GM15510 (cell line): ENCODE data around the gene SLC29A4.

Experiments
- POLR2A ChIP-seq: IDR thresholded peaks from 3 replicates; pipeline ENCODE4 v1.6.1; 2011; ENCODE audit warnings: borderline replicate concordance; ENCODE audit not compliant: insufficient read length; ENCODE audit errors: extremely low read depth

Gene SLC29A4

DNA sequence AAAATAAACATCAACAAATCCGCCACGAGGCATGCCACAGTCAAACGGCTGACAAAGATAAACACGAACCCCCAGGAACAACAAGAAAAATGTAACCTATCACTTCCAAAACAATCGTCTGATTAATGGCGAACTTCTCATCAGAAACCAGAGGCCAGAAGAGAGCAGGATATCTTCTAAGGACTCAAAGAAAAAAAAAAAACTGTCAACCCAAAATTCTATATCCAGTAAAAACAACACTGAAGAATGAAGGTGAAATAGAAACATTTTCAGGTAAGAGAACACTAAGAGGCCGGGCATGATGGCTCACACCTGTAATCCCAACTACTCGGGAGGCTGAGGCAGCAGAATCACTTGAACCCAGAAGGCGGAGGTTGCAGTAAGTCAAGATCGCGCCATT, 54.3 kb downstream of the SLC29A4 start:
- TF ChIP-seq POLR2A: no peak

DNA sequence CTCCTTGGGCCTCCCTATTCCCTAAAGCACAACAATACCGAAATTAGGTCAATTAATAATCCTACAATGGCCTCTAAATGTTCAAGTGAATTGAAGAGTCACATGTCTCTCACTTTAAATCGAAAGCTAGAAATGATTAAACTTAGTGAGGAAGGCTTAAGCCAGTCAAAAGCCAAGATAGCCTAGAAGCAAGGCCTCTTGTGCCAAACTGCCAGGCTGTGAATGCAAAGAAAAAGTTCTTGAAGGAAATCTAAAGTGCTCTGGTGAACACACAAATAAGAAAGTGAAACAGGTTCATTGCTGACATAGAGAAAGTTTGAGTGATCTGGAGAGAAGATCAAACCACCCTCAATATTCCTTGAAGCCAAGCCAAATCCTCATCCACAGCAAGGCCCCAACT, 57.2 kb downstream of the SLC29A4 start:
- no peak for TF ChIP-seq POLR2A

DNA sequence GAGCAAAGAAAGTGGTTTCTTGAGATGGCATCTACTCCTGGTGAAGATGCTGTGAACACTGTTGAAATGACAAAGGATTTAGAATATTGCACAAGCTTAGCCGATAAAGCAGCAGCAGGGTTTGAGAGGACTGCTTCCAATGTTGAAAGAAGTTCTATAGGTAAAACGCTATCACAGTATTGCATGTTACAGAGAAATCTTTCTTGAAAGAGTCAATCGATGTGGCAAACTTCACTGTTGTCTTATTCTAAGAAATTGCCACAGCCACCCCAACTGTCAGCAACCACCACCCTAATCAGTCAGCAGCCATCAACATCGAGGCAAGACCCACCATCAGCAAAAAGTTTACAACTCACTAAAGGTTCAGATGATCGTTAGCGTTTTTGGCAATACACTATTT, 59.9 kb downstream of the SLC29A4 start:
- TF ChIP-seq POLR2A: no peak

DNA sequence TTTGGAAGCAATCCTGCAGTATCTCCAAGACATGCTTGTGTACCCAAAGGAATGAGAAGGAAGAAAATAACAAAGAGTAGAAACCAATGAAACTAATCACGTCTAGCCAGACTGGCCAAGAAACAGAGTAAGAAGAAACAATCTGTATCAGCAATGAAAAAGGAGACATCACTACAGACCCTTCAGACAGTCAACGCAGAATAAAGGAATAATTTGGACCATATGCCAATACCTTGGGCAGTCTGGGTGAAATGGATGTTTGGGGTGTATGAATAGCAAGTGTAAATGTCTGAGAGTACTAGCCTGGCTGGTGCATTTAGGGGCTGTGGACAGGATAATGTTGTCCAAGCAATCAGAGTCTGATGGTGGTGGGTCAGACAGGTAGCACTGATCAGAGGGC, 61.1 kb downstream of the SLC29A4 start:
- TF ChIP-seq POLR2A: no peak

DNA sequence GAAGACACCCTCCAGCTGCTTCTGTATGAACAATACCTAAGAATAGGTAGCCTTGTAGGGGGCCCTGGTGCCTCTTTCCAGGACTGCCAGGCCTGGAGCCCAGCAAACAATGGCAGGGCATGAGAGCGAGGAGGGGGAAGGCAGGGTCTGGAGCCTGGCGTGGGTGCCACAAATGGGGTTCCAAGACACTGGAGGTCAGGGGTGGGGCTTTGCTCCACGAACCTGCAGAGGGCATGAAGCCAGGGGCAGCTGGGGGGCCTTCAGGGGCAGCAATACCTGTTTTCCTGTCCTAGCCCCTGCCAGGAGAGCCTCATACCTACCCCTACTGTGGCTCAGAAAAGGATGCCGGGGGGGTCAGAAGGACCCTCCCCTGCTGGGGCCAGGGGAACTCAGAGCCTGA, 61.6 kb downstream of the SLC29A4 start:
- no peak for TF ChIP-seq POLR2A

DNA sequence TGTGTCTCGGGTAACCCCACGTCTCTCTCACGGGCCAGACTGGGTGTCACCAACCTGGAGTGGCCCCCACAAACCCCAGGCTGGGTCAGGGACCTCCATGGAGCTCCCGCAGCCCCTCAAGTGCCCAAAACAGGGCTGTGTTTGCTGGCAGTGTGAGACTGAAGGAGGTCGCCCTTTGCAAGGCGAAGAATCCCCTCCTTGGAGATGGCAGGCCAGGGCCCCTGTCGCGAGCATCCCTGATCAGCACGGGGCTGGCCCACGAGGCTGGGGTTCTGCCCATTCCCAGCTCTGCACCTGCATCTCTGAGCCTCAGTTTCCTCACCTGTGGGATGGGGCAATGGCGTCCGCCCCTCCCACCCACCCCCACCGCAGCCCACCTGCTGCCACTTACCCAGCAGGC, 62.4 kb downstream of the SLC29A4 start:
- TF ChIP-seq POLR2A: no peak

DNA sequence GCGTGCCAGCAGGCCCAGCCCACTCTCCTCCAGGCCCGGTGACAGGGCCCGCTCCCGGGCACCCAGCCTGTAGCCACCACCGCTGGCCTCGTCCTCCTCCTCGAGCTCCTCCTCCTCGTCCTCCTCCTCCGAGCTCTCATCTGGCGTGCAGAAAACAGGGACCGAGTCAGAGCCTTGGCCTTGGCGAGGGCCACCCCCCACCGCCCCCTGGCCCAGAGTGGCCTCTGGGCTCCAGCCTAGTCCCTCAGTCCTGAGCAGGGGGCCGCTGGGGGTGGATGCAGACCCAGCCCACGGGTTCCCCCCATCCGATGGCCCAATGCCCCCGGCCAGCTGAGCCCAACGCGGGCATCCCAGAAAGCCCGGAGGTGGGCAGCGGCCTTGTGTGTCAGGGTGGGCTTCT, 62.9 kb downstream of the SLC29A4 start:
- TF ChIP-seq POLR2A: no peak

DNA sequence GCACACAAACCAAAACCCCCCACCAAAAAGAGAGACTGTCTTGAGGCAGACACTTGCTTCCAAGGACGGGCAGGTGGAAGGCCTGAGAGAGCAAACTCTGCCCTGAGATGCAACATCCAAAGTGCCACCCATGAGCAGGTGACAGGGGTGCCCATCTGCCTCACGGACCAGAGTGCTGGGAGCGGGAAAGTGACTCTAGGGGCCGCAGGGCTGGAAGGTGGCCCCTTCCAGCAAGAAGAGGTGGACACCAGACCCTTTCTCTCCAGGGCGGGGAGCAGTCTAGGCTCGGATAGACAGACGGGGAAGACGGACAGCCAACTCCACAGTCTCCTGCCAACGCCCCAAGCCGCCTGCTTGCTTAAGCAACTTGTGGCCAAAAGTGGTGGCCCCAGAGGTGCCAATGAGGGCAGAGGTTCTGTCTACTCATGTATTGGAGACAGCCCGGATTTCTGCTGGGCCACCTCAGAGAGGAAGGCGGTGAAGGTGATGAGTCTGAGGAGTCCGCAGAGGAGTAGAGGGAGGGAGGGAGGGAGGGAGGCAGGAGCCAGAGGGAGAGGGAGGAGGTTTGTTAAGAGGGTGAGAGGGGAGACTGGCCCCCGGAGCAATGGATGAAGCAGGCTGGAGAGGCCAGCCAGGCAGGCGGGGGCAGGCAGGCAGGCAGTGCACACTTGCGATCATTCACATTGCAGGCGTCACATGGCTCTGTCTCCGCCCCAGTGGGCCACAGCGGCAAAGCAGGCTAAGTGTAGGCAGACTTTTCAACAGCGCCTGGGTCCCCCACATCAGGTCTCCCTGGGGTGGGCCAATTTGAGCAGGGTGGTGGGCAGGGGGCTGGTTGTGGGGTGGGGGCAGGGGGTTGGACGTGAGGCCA, 65.6 kb downstream of the SLC29A4 start:
- no peak for TF ChIP-seq POLR2A

DNA sequence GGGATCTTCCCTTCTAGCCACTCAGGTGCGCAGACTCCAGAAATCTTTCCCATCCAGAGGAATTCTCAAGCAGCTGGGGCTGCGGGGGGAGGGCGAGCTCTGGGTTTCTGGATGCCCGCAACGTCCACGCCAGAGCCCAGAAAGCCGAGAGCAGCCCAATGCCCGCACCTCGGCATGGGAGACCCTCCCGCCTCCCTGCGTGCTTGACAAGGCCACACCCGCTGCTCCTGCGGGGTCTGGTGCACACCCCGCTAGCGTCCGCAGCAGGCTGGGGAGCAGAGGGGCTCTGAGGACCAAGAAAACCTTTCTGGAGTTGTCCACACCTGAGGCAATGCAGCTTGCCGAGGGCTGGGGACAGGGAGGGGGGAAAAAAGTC, 66.2 kb downstream of the SLC29A4 start:
- no peak for TF ChIP-seq POLR2A

DNA sequence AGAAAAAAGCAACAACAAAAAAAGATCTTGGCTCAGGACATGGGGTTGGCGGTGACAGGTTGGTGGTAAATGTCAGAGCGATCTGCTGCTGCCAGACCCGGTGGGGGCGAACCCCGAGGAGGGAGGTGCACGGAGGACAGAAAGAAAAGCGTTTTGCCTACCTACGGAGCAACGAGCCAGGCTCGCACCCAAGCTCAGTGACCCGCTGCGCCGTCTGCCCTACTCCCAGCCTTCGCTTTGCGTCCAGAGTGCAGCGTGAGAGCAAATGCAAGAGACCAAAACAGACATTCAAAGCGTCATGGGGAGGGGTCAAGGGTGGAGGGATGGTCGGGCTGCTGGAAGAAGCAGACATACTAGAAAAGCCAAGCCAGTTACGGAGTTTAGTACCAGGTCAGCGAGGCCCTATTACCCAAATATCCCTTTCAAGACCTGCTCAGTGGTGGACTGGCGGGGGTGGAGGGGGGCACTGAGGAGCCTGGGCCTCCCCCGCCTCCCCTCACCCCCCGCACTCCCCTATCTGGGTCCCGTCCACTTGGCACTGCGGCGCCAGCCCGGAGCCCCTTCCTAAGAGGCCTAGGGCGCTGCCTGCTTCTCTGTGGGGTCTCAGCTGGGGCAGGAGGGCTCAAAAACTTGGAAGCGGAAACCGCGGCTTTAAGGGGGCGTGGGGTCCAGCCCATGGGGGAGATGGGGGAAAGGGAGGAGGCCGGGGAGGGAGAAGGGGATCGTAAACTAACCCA, 66.9 kb downstream of the SLC29A4 start:
- no peak for TF ChIP-seq POLR2A

DNA sequence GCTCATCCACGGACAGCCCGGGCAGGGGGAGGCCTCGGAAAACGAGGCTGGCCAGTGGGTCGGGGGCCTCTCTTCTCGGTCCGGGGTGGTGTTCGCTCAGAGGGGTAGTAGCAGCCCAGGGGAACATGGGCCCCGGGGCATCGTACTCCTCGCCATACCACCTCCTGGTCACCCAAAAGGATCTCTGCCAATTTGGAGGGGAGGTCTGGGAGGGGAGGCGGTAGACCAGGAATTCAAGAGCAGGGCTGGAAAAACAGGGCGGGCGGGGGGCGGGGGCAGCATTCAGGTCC, 67.4 kb downstream of the SLC29A4 start:
- no peak for TF ChIP-seq POLR2A

DNA sequence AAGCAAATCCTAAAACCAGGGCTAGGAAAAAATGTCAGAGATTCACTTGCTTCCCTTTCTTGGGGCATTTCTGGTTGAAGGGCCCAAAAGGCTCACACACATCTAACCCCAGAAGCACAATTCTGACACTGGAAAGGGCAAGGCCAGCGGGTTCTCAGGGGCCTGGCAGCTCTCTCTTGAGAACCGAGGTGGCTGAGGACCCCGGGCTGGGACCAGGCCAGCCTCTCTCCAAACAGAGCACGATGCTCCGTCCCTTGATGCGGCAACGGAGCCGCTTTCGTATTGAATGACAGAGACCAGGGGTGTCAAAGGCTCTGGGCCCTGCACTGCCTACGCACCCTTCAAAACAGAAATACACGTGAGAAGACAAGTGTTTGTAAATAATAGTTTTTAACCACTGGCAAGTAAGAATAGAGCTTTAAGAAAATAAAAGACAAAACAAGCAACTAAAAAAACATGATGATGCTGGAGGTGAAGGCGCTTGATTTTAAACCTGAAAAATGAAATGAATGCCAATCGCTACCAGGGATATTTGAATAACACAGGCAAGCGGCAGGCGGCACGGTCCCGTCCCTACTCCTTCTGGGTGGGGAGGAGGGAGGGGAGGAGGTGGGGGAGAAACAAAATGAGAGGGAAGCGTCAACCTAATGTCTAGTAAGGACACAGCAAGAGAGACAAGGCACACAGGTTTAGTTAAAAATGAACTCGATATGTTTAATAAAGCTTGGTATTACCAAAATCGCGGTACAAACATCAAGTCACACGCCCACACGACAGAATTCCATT, 68.0 kb downstream of the SLC29A4 start:
- TF ChIP-seq POLR2A: no peak

DNA sequence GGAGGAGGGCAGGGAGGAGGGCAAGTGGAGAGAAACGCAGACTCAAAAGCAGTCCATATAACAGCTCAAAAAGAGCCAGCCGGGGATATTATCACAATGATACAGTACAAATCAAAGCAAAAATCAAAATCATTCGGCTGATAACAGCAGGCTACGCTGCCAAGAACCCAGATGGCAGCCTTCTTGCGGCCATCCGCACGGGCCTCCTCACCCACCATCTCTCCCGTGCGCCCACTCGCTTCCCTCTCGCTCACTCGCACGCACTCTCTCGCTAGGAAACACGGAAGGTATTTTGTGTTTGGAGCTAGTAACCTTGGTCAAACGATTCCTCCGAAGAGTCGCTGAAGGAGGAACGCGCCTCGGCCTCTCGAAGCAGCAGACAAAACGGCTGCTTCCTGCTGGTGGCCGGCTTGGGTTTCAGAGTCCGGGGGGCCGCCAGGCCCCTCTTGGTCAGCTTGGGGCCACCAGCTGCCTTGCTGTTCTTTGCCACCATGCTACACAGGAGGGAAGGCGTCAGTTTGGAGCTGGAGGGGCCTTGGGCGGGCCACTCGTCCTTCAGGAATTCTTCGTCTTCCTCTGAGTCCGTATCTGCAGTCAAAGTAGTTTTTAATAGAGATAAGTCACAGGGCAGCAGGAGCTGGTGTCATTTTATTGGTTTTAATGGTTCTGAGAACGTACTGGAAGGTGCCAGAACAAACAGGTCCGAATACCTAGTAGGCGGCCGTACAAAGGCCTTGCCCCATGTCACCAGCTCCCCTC, 68.9 kb downstream of the SLC29A4 start:
- TF ChIP-seq POLR2A: no peak

DNA sequence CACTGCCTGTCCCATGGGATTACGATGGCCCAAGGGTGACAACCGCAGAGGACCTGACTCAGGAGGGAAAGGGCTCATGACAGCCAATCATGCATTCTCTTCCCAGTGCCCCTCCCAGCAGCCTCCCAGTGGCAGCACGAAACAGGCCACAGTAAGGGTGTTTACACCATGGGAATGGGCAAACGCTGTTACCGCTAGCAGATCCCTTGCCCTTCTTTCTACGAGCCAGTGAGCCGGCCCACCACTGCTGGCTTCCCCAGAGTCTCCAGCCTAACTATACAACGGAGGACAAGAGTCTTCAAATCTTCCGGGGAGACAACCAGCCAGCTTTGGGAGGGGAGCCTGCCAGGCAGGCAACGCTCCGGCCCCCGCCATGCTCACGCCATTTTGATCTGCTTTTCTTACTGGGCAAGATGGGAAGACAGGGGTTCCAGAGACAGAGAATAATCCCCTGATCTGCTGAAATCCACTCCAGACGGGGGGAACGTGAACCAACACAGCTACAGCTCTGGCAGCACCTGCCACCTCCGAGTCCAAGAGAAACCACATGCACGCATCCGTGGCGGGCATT, 69.8 kb downstream of the SLC29A4 start:
- no peak for TF ChIP-seq POLR2A
